Stimulated activated CD4-positive, alpha-beta T cell treated with anti-CD3 and anti-CD28 coated beads, TNF-alpha, amount 100 ng/mL, for 4 hours (primary cell): Measurements from ENCODE around the gene SLC9A8.

Source experiments
- DNase-seq, 3 experiments: peaks; one replicate each; pipeline ENCODE4 v3.0.0-alpha.2; 2020; ENCODE audit warnings: low read depth in 3 of 3

SLC9A8 gene

DNA sequence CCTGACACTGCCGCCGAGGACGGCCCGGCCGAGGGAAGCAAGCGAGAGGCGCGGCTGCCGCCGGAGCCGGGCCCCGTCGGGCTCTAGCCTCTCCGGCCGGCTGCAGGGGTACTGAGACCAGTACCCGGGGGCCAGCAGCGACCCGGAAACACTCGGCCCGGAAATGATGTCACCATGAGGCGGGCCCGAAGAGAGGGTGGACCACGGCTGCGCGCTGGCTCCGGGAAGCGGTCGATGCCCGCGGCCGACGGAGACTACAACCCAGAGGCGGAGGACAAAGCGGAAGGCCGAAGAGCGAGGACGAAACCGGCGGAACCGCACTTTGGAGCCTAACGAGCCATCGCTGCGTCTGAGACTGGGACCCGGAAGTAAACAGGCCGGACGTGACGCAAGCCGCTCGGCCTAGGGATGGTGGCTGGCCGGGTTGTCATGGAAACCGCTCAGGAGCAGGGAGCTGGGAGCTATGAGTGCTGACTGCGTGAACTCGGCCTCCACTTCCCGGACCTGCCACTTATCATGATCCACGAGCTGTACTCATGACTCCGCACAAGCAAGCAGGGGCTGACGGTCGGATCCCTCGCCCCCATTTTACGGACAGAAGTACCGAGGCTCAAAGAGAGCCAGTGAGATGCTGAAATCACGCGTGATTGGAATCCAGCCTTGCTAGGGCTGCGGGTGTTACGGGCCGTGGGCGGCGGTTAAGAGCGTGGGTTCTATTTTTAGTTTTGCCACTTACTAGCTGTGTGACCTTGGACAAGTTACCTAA lies 102.9 kb downstream of the SLC9A8 start, which contains the start of gene SPATA2:
TSS of gene SPATA2 (minus strand) at position 150 of the 766 bp plus-strand sequence. CDS start 7,039 bp downstream, outside the sequence.
- peak; percentile 86 to 91 (median 86) for DNase-seq

DNA sequence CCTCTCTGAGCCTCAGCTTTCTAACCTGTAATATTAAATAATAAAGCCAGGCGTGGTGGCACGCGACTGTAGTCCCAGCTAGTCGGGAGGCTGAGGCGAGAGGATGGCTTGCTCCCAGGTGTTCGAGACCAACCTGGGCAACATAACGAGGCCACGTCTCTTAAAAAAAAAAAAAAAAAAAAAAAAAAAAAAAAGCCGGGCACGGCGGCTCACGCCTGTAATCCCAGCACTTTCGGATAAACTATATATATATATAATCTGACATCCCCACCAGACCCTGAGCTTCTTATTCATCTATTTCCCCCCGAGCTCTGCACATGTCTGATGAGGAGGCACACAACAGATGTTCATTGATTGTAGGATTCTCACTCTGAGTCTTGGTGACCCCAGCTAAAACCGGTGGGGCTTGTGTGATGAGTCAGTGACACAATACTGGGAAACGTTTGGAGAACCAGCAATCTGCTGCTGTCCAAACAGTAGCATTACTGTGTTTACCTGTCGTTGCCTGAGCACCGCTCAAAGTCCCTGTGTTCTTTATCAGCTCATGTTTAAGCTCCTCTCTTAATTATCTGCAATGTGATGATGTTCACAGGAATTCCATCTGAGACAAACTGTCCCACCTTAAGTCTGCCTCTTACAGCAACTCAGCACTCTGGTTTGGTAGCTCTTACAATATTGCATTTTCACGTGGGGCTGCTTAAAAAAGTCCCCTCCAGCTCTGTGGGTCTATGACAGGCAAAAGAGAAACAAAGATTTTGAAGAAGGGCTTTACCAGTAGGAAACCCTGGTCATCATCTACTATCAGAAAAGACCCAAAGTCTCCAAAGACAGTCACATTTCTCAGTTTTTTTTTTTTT lies 103.7 kb downstream of the SLC9A8 start:
- no peak for DNase-seq

DNA sequence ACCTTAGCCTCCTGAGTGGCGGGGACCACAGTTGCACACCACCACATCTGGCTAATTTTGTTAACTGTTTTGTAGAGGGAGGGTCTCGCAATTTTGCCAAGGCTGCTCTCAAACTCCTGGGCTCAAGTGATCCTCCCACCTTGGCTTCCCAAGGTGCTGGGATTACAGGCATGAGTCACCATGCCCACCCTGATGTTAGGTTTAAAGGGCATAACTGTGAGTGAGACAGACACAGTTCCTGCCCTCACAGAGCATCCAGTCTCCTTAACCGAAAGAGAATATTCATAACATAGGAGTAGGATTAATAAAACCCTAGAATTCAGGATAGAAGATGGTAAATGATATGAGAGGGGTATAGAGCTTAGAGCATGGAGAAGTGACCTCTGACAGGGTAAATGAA lies 105.8 kb downstream of the SLC9A8 start:
- no peak for DNase-seq

DNA sequence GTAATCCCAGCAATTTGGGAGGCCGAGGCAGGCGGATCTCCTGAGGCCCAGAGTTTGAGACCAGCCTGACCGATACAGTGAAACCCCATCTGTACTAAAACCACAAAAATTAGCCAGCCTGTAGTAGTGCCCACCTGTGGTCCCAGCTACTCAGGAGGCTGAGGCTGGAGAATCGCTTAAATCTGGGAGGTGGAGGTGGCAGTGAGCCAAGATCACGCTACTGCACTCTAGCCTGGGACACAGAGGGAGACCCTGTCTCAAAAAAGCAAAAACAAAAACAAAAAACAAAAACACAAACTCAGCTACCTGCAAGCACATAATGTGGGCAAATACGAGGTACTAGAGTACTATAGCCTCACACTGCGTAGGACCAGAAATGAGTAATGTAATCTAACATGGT lies 106.4 kb downstream of the SLC9A8 start:
- DNase-seq, result no peak

DNA sequence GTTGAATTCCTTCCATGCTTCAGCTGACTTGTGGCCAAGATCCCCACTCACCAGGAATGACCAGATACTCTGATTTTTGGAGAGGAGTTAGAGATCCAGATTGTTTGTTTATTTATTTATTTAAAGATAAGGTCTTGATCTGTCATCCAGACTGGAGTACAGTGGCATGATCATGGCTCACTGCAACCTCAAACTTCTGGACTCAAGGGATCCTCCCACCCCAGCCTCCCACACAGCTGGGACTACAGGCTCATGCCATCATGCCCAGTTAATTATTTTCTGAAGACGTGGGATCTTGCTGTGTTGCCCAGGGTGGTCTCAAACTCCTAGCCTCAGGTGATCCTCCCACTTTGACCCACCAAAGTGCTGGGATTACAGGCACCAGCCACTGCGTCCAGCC lies 106.8 kb downstream of the SLC9A8 start:
- DNase-seq, result no peak

DNA sequence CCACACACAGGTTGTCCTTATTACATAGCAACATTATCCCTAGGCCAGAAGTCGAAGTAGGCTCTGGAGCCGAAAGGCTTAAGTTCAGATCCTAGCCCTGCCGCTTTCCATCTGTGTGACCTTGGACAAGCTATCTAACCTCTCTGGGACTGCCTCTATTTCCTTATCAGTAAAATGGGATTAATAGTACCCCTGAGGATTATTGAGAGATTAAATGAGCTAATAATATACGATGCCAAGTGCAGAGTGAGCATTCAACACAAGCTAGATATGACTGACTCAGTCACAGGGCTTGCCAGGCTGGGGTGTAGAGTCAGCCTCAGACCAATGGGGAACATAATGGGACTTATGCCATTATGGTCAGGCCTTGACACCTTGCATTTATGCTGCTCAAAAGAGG lies 111.6 kb downstream of the SLC9A8 start:
- DNase-seq, result no peak

DNA sequence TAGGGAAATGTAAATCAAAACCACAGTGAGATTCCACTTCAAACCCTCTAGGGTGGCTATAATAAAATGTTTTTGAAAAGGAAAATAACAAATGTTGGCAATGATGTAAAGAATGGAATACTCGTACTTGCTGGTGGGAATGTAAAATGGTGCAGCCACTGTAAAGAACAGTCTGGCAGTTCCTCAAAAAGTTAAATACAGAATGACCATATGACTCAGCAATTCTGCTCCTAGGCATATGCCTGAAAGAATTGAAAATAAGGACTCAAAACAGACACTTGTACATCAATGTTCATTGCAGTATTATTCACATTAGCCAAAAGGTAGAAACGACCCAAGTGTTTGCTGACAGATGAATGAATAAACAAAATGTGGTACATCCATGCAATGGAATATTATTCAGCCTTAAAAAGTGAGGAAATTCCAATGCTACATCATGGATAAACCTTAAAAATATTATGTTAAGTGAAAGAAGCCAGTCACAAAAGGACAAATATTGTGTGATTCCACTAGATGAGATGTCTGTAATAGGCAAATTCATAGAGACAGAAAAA lies 113.3 kb downstream of the SLC9A8 start:
- DNase-seq, result no peak

DNA sequence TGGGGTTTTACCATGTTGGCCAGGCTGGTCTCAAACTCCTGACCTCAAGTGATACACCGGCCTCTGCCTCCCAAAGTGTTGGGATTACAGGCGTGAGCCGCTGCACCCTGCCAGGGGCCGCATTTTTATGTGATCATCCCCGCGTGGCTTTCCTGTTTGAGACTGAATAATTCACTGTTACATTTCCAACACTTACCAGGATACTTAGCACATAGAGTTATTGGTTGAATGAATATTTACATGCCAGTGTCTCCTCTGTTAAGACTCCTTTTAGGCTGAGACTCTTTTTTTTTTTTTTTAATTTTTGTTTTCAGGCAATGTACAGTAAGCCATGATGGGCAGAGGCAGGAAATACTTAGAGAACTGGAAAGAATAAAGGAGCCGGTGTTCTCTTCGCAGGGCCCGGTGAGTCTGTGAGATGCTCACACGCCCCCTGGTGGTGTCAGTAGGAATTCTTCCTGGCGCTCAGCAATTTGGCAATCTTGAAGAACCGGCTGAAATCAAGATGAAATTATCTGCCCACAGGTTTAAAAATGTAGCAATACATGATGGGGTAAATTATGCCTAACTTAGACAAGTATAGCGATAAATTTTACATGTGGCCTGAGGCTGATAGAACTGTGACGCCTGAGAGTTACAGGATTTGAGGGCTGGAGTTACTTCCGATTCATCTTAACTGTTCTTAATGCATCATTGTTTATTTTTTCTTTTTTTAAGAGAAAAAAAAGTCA lies 115.9 kb downstream of the SLC9A8 start:
- peak; percentile 49 to 71 (median 54) for DNase-seq

DNA sequence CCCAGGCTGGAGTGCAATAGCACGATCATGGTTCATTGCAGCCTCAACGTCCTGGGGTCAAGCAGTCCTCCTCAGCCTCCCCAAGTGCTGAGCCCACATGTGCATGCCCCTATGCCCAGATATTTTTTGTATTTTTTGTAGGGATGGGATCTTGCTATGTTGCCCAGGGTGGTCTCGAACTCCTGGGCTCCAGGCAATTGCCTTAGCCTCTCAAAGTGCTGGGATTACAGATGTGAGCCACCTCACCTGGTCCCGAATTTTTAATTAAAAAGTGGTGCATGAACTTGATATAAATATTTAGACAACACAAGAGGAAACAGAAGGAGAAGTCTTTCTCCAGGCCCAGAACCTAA lies 116.5 kb downstream of the SLC9A8 start:
- DNase-seq, result no peak

DNA sequence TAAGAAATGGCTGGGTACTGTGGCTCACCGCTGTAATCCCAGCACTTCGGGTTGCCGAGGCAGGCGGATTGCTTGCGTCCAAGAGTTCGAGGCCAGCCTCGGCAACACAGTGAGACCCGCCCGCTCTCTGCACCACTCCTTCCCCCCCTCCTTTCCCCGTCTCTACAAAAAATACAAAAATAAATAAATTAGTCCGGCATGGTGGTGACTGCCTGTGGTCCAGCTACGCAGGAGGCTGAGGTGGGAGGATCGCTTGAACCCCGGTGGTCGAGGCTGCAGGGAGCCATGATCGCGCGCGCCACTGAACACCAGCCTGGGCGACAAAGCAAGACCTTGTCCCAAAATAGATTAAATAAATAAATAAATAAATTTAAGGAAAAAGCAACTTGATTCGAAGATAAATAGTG lies 123.1 kb downstream of the SLC9A8 start:
- no peak for DNase-seq

DNA sequence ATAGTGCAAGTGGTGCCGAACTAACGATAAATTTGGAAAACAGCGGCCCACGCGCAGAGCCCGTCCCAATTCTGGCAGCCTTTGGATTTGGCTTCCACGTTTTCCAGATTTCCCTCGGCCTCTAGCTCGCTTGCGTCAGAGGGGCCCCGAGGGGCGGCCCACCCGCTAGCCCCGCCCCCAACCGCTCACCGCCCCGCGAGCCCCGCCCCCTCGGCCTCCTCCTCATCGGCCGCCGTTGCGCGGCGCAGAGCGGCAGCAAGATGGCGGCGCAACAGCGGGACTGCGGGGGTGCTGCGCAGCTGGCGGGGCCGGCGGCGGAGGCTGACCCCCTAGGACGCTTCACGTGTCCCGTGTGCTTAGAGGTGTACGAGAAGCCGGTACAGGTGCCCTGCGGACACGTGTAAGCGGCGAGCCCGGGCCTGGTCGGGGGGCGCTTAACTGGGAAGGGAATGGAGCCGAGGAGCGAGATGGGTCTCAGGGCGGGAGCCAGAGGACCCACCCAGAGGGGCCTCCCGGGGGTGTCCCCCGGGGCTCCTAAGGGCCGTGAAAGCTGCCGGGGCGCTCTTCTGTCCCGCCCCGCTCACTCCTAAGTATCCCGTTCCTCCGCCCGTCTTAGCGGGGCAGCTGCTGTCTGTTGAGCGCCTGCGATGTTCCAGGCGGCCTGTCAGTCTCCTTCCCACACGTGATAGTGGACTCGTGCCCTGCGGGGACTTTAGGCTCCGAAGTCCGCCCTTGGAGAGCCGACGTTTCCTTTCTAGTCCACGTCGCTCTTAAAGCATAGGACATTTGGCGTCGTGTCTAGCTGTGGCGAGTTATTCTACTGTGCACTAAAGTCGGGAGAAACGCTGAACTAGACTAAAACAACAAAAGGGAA lies 123.8 kb downstream of the SLC9A8 start, which contains the start of gene RNF114:
TSS of gene RNF114 (plus strand) at position 245 of the 874 bp plus-strand sequence. CDS start at position 261, 16 bp downstream.
- peak; percentile 86 to 90 (median 86) for DNase-seq

DNA sequence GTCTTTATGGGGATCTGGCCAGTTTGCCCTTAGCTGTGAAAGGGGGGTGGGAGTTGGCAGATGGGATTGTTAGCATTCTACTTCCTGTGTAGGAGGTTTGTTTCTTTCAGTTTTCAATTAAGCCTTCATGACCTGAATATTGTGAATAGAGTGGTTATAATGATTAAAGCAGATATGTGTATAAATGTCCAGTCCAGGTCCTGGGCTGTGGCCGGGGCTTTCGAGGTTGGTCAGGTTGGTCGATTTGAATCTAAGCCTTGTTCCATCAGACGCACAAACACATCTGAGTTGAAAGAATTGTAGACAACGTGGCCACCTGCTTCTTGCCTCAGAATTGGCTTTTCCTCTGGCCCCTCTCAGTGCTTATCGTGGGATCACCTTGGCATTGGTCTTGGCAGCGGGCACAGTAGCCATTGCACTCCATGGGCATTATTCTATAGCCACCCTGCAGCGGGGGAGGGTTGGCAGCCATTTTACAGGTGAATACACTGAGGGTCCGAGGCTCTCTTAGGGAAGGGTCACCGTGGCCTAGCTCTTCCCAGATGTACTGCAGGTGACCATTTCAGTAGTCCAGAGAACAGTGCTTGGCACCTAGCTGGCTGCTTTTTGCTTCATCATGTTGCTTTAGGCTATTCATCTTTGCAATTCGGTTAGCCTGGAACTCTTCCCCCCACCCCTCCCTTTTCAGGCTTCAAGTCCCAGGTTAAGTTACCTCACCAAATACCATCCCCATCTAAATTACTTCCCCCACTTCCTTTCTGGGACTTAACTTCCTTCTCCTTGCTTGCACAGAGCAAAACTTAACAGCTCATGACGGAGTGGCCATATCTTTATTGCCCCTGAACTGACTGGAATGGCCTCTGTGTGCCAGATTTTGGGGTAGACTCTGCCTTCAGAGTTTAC lies 124.7 kb downstream of the SLC9A8 start:
- no peak for DNase-seq

DNA sequence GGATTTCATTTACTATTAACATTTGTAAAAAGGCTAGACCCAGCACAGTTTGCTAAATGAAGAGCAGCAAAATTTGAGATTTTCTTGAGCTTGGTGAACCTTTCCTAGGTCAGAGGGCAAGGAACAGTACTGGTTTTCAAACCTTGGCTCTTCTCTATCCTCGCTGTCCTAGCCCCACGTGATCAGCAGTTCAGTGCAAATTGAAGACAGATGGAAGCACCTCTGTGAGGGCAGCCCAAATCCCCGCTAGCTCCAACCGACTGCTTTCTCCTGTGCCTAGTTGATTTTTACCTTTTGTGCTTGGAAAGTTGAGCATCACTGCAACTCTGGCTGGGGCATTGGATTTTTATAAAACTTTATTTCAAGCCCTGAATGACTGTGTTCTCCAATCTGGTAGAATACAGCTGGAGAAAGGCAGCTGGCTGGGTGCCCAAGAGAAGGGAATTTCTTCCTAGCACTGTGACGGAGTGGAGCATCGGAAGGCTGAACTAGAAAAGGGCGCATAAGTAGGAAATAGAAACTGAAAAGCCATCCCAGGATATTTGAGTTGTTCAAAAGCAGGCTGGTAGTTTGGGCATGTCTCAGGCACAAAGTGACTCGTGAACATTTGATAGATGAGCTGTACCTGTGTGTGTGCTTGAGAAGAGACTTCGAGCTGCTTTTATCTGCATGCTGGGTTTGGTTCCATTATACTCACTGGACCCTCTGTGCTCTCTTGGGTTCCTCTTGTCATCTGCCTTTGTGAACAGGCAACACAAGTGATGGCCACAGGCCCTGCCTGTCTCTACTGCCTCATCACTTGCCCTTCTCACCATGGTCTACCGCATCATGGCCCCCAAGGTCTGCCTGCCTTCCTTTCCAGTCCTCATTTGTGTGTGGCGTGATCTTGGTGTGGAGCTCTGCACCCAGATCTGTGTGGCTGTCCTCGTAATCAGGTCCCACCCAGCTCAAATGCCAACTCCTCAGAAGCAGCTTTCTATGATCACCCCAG lies 125.8 kb downstream of the SLC9A8 start:
- no peak for DNase-seq

DNA sequence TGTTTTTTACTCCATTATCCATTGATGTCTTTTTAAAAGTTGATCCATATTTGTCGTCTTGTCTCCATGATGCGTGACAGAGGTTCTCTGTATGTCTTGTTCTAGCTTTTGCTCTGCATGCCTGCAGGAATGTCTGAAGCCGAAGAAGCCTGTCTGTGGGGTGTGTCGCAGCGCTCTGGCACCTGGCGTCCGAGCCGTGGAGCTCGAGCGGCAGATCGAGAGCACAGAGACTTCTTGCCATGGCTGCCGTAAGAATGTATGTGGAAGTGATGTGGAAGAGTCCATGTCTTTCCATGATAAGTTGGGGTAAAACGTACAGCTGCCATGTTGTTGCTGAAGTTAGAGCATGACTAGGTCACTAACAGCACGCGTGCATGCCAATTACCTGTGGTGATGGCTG lies 128.8 kb downstream of the SLC9A8 start:
- no peak for DNase-seq
